SU-DHL-6 (cell line): ENCODE measurements around the gene HLA-A.

ENCODE experiments used
- EZH2phosphoT487 ChIP-seq: fragments of 200-600 bp; sonication (generic), shearing (Covaris generic); conservative IDR thresholded peaks from 2 replicates; pipeline ENCODE4 v1.6.1; 2018; ENCODE audit warnings: mild to moderate bottlenecking, antibody characterized with exemption, low read length, moderate library complexity, mixed read lengths
- TF ChIP-seq, protein P1 (sequence below): fragments of 200-600 bp; sonication (generic); IDR thresholded peaks from one replicate; pipeline ENCODE4 v1.5.1; 2017; ENCODE audit warnings: antibody characterized with exemption, mild to moderate bottlenecking, low read length, moderate library complexity; ENCODE audit not compliant: insufficient read depth, poor library complexity, severe bottlenecking

DNA sequence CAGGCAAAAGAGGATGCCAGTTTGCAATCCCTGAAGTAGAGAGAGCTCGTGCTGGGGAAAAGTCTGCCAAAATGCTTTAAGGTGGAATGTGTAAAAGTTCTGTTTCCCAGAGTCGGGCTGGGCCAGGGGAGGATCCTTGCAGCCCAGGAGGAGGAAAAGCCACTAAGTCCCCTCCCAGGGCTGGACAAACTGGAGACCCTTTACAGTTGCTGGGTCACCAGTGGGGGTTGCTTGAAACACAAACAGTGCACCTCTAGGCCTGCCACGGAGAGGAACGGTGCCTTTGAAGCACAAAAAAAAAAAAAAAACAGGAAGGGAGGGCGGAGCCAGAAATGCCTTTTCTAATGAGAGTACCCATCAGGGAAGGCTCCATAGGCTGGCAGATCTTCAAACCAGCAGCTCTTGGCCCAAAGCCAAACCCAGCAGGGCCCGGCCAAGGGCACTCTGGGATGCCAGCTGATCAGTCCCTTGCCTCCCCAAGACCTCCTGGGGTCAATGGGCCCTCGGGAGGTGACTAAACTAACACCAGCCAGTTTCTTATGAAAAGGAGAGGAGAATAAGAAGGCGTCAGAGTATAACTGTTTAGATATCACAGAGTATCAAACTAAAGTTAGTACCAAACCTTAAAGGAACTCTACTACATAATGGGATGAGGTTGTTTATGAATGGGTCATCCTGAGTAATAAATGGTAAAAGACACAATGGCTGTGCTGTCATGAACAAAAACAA, 23.7 kb downstream of the HLA-A start:
- TF ChIP-seq, protein P1, sequence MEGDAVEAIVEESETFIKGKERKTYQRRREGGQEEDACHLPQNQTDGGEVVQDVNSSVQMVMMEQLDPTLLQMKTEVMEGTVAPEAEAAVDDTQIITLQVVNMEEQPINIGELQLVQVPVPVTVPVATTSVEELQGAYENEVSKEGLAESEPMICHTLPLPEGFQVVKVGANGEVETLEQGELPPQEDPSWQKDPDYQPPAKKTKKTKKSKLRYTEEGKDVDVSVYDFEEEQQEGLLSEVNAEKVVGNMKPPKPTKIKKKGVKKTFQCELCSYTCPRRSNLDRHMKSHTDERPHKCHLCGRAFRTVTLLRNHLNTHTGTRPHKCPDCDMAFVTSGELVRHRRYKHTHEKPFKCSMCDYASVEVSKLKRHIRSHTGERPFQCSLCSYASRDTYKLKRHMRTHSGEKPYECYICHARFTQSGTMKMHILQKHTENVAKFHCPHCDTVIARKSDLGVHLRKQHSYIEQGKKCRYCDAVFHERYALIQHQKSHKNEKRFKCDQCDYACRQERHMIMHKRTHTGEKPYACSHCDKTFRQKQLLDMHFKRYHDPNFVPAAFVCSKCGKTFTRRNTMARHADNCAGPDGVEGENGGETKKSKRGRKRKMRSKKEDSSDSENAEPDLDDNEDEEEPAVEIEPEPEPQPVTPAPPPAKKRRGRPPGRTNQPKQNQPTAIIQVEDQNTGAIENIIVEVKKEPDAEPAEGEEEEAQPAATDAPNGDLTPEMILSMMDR = no peak
- no peak for TF ChIP-seq EZH2phosphoT487
